SU-DHL-6 (cell line): ENCODE measurements around the gene SUSD4.

Experiments used
- H2AFZ ChIP-seq: fragments of 200-600 bp; sonication (generic); 2 replicates; pipeline ENCODE4 v1.6.1; 2014; ENCODE audit warnings: low read depth, mild to moderate bottlenecking, moderate library complexity, mixed read lengths, antibody characterized with exemption, low read length; ENCODE audit not compliant: severe bottlenecking
- H3F3A ChIP-seq: fragments of 200-600 bp; shearing (Covaris generic); 2 replicates; pipeline ENCODE4 v1.6.0; 2016; ENCODE audit warnings: antibody characterized with exemption, mild to moderate bottlenecking; ENCODE audit not compliant: insufficient read depth
- H3K27ac ChIP-seq: fragments of 200-600 bp; sonication (generic); 2 replicates; pipeline ENCODE4 v1.5.1; 2016; ENCODE audit warnings: low read depth, mild to moderate bottlenecking, low read length, moderate library complexity, mixed read lengths
- H3K27me3 ChIP-seq: fragments of 200-600 bp; sonication (generic), shearing (Covaris generic); 2 replicates; pipeline ENCODE4 v1.6.0; 2014; ENCODE audit warnings: mild to moderate bottlenecking, low read length
- H3K36me3 ChIP-seq: fragments of 200-600 bp; sonication (generic); 2 replicates; pipeline ENCODE4 v1.6.1; 2014; ENCODE audit warnings: mild to moderate bottlenecking, low read length, mixed read lengths
- H3K4me2 ChIP-seq: fragments of 300-600, 200-600 bp; shearing (Covaris generic), sonication (generic); 2 replicates; pipeline ENCODE4 v1.6.0; 2014; ENCODE audit warnings: low read length, low read depth, mild to moderate bottlenecking; ENCODE audit not compliant: poor library complexity, severe bottlenecking
- H3K4me3 ChIP-seq: fragments of 200-600 bp; sonication (generic); 2 replicates; pipeline ENCODE4 v1.5.1; 2014; ENCODE audit warnings: antibody characterized with exemption, low read length, mild to moderate bottlenecking, mixed read lengths; ENCODE audit not compliant: insufficient read depth, poor library complexity, severe bottlenecking
- H3K79me2 ChIP-seq: fragments of 200-600 bp; sonication (generic); 2 replicates; pipeline ENCODE4 v1.6.1; 2014; ENCODE audit warnings: mild to moderate bottlenecking, low read length, moderate library complexity; ENCODE audit not compliant: insufficient read depth
- H3K9ac ChIP-seq: fragments of 200-600 bp; sonication (generic); 2 replicates; pipeline ENCODE4 v1.7.0; 2014; ENCODE audit warnings: mild to moderate bottlenecking, low read length
- H3K9me2 ChIP-seq: fragments of 200-600 bp; sonication (generic); replicated peaks from 2 replicates; pipeline ENCODE4 v1.6.1; 2014; ENCODE audit warnings: low read length; ENCODE audit not compliant: insufficient read depth
- H3K9me3 ChIP-seq: fragments of 200-600 bp; sonication (generic); 2 replicates; pipeline ENCODE4 v1.6.1; 2014; ENCODE audit warnings: low read length, mixed read lengths; ENCODE audit not compliant: insufficient read depth
- H4K20me1 ChIP-seq: fragments of 200-600 bp; sonication (generic); 2 replicates; pipeline ENCODE4 v1.6.1; 2014; ENCODE audit warnings: low read depth, mild to moderate bottlenecking, antibody characterized with exemption, low read length, moderate library complexity, mixed read lengths
- EZH2phosphoT487 ChIP-seq: fragments of 200-600 bp; sonication (generic), shearing (Covaris generic); conservative IDR thresholded peaks from 2 replicates; pipeline ENCODE4 v1.6.1; 2018; ENCODE audit warnings: mild to moderate bottlenecking, antibody characterized with exemption, low read length, moderate library complexity, mixed read lengths
- TF ChIP-seq, protein P1 (sequence below): fragments of 200-600 bp; sonication (generic); IDR thresholded peaks from one replicate; pipeline ENCODE4 v1.5.1; 2017; ENCODE audit warnings: antibody characterized with exemption, mild to moderate bottlenecking, low read length, moderate library complexity; ENCODE audit not compliant: insufficient read depth, poor library complexity, severe bottlenecking

Gene SUSD4

DNA sequence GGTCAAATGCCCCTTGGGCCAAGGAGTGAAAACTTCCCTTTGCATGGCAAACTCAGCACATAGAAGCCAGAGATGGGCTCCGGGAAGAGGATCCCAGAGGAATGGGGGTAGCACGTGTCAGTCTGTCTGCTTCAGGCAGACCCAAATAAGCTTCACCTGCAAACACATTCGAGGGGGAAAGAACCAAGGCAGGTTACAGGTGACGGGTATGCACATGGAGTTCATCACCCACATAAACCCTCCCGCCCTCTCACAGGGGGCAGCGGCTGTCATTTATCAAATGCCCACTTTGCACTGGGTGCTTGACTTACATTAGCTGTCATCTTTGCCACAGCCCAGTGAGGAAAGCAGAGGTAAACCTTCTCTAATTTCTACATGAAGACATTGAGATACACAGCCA lies 147.9 kb downstream of the SUSD4 start:
- Histone ChIP-seq H3K4me3 (no peak overlapping the region), H3F3A (no peaks in the 10 kb centered on the region), H3K27me3 (no peaks in the 10 kb centered on the region; the same call in 1 of the 2 replicates), H3K36me3 (no peaks in the 10 kb centered on the region), H4K20me1 (no peaks in the 10 kb centered on the region), H3K9me3 (no peaks in the 10 kb centered on the region), H3K27ac (no peak overlapping the region), H3K4me2 (no peak overlapping the region), H3K9ac (no peak overlapping the region), H3K9me2 (no peaks in the 10 kb centered on the region), H2AFZ (no peak overlapping the region), H3K79me2 (no peaks in the 10 kb centered on the region)
- no peak for TF ChIP-seq EZH2phosphoT487
- TF ChIP-seq, protein P1, sequence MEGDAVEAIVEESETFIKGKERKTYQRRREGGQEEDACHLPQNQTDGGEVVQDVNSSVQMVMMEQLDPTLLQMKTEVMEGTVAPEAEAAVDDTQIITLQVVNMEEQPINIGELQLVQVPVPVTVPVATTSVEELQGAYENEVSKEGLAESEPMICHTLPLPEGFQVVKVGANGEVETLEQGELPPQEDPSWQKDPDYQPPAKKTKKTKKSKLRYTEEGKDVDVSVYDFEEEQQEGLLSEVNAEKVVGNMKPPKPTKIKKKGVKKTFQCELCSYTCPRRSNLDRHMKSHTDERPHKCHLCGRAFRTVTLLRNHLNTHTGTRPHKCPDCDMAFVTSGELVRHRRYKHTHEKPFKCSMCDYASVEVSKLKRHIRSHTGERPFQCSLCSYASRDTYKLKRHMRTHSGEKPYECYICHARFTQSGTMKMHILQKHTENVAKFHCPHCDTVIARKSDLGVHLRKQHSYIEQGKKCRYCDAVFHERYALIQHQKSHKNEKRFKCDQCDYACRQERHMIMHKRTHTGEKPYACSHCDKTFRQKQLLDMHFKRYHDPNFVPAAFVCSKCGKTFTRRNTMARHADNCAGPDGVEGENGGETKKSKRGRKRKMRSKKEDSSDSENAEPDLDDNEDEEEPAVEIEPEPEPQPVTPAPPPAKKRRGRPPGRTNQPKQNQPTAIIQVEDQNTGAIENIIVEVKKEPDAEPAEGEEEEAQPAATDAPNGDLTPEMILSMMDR: no peak

DNA sequence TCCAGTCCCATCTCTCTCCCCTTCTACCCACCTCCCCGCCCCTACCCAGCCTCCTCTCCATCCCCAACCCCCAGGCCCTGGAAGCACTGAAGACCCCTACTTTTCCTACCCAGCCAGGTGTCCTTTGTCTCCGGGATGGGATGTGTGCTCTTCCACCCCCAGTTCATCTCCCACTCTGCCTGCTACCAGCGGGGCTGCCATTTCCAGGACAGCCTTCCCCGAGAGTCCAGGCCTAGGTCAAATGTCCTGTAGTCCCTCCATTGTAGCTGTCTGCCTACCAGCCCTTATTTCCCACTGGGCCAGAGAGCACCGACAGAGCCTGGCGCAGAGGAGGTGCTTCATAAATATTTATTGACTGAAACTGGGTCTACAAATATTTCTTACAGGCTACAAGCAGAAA lies 148.9 kb downstream of the SUSD4 start:
- Histone ChIP-seq H3K4me2 (no peak overlapping the region), H3K9me2 (no peaks in the 10 kb centered on the region), H3K36me3 (no peaks in the 10 kb centered on the region), H3K9ac (no peak overlapping the region), H3K79me2 (no peaks in the 10 kb centered on the region), H4K20me1 (no peaks in the 10 kb centered on the region), H3K27ac (no peak overlapping the region), H3K4me3 (no peak overlapping the region), H3K9me3 (no peaks in the 10 kb centered on the region), H3F3A (no peaks in the 10 kb centered on the region), H3K27me3 (no peaks in the 10 kb centered on the region; the same call in 1 of the 2 replicates), H2AFZ (no peak overlapping the region)
- TF ChIP-seq, protein P1: no peak
- no peak for TF ChIP-seq EZH2phosphoT487

DNA sequence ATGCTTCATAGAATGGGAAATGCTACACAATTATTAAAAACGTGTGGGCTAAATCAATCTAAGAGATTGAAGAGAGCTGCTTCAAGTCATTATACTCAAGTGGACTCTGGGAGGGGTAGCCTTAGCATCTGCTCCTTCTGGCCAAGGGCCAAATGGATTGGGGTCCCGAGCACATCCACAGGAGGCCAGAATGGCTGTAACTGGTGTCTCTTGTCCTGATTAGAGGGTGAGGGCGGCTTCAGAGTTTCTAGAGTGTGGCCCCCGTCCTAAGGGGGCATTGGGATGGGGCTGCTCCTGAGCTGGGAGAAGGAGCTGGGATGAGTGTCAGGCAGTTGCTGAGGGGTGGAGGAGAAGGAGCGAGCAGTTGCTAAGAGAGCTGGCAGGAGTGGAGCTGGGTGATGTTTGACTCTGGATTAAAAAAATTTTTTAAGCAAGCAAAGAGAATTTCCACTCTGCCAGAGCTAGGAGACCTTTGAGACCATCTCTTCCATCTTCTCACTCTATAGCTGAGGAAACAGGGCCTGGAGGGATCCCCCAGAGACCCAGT lies 149.6 kb downstream of the SUSD4 start:
- H3K36me3 ChIP-seq: no peaks in the 10 kb centered on the region
- no peak overlapping the region for H2AFZ ChIP-seq
- H3K9me2 ChIP-seq: no peaks in the 10 kb centered on the region
- no peaks in the 10 kb centered on the region for H3K79me2 ChIP-seq
- H3K4me3 ChIP-seq: no peak overlapping the region
- H3K27ac ChIP-seq: no peak overlapping the region
- no peaks in the 10 kb centered on the region; the same call in 1 of the 2 replicates for H3K27me3 ChIP-seq
- no peak overlapping the region for H3K9ac ChIP-seq
- H4K20me1 ChIP-seq: no peaks in the 10 kb centered on the region
- TF ChIP-seq, protein P1: no peak
- TF ChIP-seq EZH2phosphoT487: no peak
- H3F3A ChIP-seq: no peaks in the 10 kb centered on the region
- no peak overlapping the region for H3K4me2 ChIP-seq
- no peaks in the 10 kb centered on the region for H3K9me3 ChIP-seq
